ENCODE results near the gene AANAT.
"Not testable (repeated sequence)": the region's sequence is repeated elsewhere in the genome, so short reads cannot be mapped to it uniquely, and the experiment has no call there.

AANAT gene

GRCh38 chr17:76508472-76509063 is 41.2 kb downstream of the AANAT start:
- DNase-seq: not testable (repeated sequence)

- no peak for DNase-seq
Measured at GRCh38 chr17:76510831-76511244, 43.4 kb downstream of the AANAT start.

GRCh38 chr17:76511668-76512365 is 44.4 kb downstream of the AANAT start:
- DNase-seq: no peak

- DNase-seq: no peak
Measured at GRCh38 chr17:76512366-76513305, 45.2 kb downstream of the AANAT start.

GRCh38 chr17:76513306-76513692 is 45.9 kb downstream of the AANAT start:
- DNase-seq: no peak

GRCh38 chr17:76514355-76514754 is 47.0 kb downstream of the AANAT start:
- DNase-seq: not testable (repeated sequence)

GRCh38 chr17:76515274-76515949 is 48.0 kb downstream of the AANAT start:
- DNase-seq: no peak

GRCh38 chr17:76517638-76518038 is 50.2 kb downstream of the AANAT start:
- DNase-seq: no peak

- DNase-seq: no peak
Measured at GRCh38 chr17:76519048-76519966, 51.9 kb downstream of the AANAT start.

Measured in NCI-H2171 treated with DMSO at 0.1 percent for 48 hours (cell line).